Mesothelial cell of epicardium (in vitro differentiated cells): ENCODE data around the gene PADI4. TPM values are rescaled to one million over a fixed set of nuclear protein-coding genes. Genes with fewer than 3 reads are reported as not detected.
A peak's percentile ranks its signal among the peaks of the same experiment; 100 is the strongest.

Experiments used
- DNase-seq, 2 experiments: peaks; one replicate each; pipeline ENCODE4 v3.0.0; 2021; ENCODE audit warnings: low spot score in 2 of 2; ENCODE audit not compliant: unreplicated experiment in 2 of 2
- H3K27ac Mint-ChIP-seq: 2 replicates; pipeline ENCODE4 v1.8.0; 2021; ENCODE audit warnings: mixed read lengths
- H3K27me3 Mint-ChIP-seq: 2 replicates; pipeline ENCODE4 v1.8.0; 2021; ENCODE audit warnings: low read depth, mixed read lengths
- H3K36me3 Mint-ChIP-seq: 2 replicates; pipeline ENCODE4 v1.8.0; 2021; ENCODE audit warnings: mixed read lengths
- H3K4me1 Mint-ChIP-seq: 2 replicates; pipeline ENCODE4 v1.8.0; 2021; ENCODE audit warnings: mixed read lengths
- H3K4me3 Mint-ChIP-seq: 2 replicates; pipeline ENCODE4 v1.8.0; 2021; ENCODE audit warnings: mild to moderate bottlenecking, moderate library complexity, mixed read lengths
- H3K9me3 Mint-ChIP-seq: 2 replicates; pipeline ENCODE4 v1.8.0; 2021; ENCODE audit warnings: mixed read lengths
- CTCF ChIP-seq: fragments of 200-600 bp; sonication (generic); IDR thresholded peaks from one replicate; pipeline ENCODE4 v1.5.0; 2021; ENCODE audit warnings: antibody characterized with exemption; ENCODE audit not compliant: unreplicated experiment
- total RNA-seq: library from RNA; stranded (reverse); gene quantifications from 3 replicates; pipeline ENCODE4 v1.2.1, GENCODE V29; 2021

The PADI4 gene
- total RNA-seq, 1 donor from 2014 or later, result not detected

GRCh38 chr1:17346046-17346789 is 38.2 kb downstream of the PADI4 start:
- Mint-ChIP-seq H3K27ac (no peak overlapping the region), H3K36me3 (no peaks in the 10 kb centered on the region), H3K9me3 (peaks cover 9% of the 10 kb centered on the region), H3K4me3 (no peak overlapping the region), H3K27me3 (peaks cover 2% of the 10 kb centered on the region), H3K4me1 (peaks cover 8% of the 10 kb centered on the region)
- DNase-seq, result no peak
- no peak for TF ChIP-seq CTCF

GRCh38 chr1:17347769-17348592 is 40.0 kb downstream of the PADI4 start:
- Mint-ChIP-seq H3K36me3 (no peaks in the 10 kb centered on the region), H3K27me3 (peaks cover 16% of the 10 kb centered on the region), H3K27ac (peak overlapping the region; percentile 39), H3K9me3 (peaks cover 9% of the 10 kb centered on the region), H3K4me3 (no peak overlapping the region), H3K4me1 (peaks cover 8% of the 10 kb centered on the region)
- no peak for TF ChIP-seq CTCF
- DNase-seq, result no peak

- Mint-ChIP-seq H3K4me1 (peaks cover 8% of the 10 kb centered on the region), H3K9me3 (peaks cover 5% of the 10 kb centered on the region), H3K27me3 (peaks cover 18% of the 10 kb centered on the region), H3K4me3 (no peak overlapping the region), H3K27ac (no peak overlapping the region), H3K36me3 (no peaks in the 10 kb centered on the region)
- DNase-seq, result no peak
- TF ChIP-seq CTCF, result no peak
Measured at GRCh38 chr1:17348593-17349234, 40.7 kb downstream of the PADI4 start.

- H3K9me3 Mint-ChIP-seq, result no peaks in the 10 kb centered on the region
- peaks cover 8% of the 10 kb centered on the region for H3K4me1 Mint-ChIP-seq
- DNase-seq, result no peak
- H3K27ac Mint-ChIP-seq, result no peak overlapping the region
- H3K27me3 Mint-ChIP-seq, result peaks cover 18% of the 10 kb centered on the region
- H3K4me3 Mint-ChIP-seq, result no peak overlapping the region
- H3K36me3 Mint-ChIP-seq, result no peaks in the 10 kb centered on the region
- TF ChIP-seq CTCF, result no peak
Measured at GRCh38 chr1:17350083-17350482, 42.1 kb downstream of the PADI4 start.

- no peak for TF ChIP-seq CTCF
- no peak for DNase-seq
- H3K4me3 Mint-ChIP-seq, result no peak overlapping the region
- H3K27ac Mint-ChIP-seq, result no peak overlapping the region
- peaks cover 8% of the 10 kb centered on the region for H3K4me1 Mint-ChIP-seq
- H3K27me3 Mint-ChIP-seq, result peaks cover 18% of the 10 kb centered on the region
- H3K36me3 Mint-ChIP-seq, result no peaks in the 10 kb centered on the region
- no peaks in the 10 kb centered on the region for H3K9me3 Mint-ChIP-seq
Measured at GRCh38 chr1:17350928-17351446, 43.0 kb downstream of the PADI4 start.
